GM21526 (cell line): Measurements from ENCODE around the gene RGL1.
"Not testable (repeated sequence)": the region's sequence is repeated elsewhere in the genome, so short reads cannot be mapped to it uniquely, and the experiment has no call there.

Experiments
- ATAC-seq: cut with Tn5 transposase; IDR thresholded peaks from one replicate; pipeline ENCODE4 v1.9.1; 2021; ENCODE audit warnings: moderate library complexity; ENCODE audit not compliant: unreplicated experiment, low FRiP score

The RGL1 gene

DNA sequence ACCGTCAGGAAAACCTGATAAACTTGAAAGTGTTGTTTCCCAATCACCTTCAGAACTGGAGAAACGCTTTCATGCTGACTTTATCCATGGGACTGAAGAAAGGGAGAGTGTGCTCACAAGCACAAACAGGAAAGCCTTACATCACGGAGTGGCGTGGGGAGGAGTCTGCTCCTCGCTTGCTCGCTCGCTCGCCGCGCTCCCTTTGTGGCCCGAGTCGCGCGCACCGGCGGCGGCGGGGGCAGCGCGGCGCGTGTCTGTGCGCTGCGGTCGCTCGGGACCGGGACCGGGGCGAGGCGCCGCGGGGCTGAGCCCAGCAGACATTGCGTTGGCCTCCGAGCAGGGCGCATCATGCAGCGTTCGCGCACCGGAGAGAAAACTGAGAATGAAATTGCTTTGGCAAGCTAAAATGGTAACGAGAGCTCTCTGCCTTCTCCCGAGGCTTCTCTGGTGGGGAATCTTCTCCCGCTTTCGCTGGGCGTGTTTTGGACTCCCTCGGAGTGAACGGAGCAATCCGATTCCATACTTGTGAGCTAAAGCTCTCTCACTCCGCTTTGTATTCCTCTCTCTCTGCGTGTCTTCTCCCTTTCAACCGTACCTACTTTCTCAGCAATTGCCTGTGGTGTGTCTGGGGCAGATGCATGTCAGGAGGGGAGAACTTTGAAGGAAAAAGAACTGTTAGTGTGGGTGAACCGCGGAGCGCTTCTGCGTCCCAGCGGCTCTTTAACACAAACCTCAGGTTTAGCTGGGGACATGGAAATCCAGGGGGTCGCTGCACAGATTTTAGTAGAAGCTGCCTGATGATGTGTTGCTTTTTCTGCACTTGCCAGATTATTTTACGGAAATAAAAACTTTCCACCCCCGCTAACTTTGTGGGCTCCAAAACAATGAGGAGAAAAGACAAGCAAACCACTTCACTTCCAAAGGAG lies at the start of gene RGL1:
TSS of gene RGL1 (plus strand) at position 205 of the 926 bp plus-strand sequence. CDS start at position 383, 178 bp downstream.
- ATAC-seq, result peak; percentile 72

DNA sequence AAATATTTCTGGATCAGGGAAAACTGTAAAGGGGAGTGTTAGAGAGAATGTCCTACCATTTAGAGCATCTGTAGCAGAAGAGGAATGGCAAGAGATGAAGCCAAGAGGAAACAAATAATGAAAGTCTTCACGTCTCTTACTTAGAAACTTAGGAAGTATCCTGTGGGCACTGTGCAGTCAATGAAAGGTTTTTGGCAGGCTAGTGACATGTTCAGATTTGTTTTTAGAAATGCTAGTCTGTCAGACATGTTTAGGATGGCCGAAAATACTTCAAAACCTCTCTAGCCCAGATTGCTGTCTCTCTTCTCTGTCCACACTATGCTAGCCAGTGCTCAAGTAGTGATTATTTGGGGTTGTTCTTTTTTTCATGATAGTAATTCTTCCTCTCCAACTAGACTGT lies 48.6 kb upstream of the RGL1 start:
- ATAC-seq, result no peak

DNA sequence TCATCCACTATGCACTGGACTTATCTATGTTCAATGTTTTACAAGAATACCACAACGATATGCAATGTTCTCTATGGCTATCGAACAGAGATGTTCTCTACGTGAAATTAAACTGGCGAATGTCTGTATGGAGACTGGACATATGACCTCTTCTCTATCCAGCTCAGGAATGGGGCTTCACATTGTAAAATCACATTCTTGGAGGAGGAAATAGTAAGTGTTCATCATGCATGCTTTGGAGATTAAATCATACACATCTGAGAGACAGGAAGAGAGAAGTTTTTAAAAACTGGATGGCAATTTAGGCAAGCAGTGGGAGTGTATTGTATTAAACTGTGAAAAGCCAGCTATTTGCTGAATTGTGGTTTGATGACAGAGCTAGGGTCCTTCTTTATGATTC lies 47.9 kb upstream of the RGL1 start:
- no peak for ATAC-seq

DNA sequence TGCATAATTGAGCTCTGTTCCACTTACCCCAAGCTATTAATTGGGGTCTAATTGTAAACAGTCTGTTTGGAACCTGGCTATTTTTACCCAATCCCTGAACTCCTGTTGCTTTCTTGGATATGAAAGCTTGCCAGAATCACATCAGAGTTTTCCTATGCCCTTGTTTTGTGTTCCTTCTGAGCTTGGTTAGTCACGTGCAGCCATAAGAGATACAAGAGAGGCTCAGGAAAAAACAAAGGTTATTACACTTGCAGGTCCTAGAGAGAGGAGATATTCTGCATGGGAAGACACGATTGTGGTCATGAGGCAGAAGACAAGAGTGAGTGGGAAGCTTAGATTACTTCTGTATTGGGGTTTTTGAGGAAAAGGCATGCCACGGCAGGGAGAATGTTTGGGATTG lies 46.0 kb upstream of the RGL1 start:
- no peak for ATAC-seq

DNA sequence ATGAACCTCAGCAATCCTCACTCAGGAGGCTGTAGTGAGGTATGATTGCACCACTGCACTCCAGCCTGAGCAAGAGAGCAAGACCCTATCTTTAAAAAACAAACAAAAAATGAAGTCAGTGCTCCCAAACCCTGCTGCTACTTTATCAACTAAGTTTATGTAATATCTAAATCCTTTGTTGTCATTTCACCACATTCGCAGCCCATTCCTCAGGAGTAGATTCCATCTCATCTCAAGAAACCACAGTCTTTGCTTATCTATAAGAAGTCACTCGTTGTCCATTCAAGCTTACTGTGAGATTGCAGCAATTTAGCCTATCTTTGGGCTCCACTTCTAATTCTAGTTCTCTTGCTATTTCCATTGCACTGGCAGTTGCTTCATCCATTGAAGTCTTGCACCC lies 44.3 kb upstream of the RGL1 start:
- ATAC-seq, result no peak

DNA sequence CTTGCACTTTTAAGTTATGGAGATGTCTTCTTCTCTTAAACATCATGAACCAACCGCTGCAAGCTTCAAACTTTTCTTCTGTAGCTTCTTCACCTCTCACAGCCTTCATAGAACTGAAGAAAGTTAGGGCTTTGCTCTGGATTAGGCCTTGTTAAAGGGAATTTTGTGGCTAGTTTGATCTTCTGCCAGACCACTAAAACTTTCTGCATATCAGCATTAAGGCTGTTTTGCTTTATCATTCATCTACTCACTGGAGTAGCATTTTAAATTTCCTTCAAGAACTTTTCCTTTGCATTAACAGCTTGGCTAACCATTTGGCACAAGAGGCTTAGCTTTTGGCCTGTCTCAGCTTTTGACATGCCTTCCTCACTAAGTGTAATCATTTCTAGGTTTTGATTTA lies 43.0 kb upstream of the RGL1 start:
- no peak for ATAC-seq

DNA sequence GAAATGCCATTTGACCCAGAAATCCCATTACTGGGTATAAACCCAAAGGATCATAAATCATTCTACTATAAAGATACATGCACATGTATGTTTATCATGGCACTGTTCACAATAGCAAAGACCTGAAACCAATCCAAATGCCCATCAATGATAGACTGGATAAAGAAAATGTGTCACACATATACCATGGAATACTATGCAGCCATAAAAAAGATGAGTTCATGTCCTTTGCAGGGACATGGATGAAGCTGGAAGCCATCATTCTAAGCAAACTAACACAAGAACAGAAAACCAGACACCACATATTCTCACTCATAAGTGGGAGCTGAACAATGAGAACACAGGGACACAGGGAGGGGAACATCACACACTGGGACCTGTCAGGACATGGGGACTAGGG lies 42.1 kb upstream of the RGL1 start:
- ATAC-seq, result not testable (repeated sequence)

DNA sequence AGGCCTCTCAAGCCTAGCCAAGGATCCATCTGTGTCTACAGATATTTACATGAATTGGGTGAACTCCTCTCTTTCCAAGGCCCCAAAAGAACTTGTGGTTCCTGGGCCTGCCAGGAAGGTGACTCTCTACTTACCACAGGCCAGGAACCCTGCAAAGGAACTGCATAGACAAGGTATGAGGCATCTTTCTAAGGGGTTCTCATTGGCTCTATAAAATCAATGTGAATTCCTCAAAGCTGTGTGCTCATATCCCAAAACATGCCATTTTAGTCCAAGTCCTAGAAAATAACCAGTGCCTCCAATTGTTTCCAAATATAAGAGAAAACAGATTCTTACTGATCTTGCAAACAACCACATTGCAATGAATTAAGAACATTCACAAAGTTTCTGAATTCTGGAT lies 39.9 kb upstream of the RGL1 start:
- ATAC-seq, result no peak

DNA sequence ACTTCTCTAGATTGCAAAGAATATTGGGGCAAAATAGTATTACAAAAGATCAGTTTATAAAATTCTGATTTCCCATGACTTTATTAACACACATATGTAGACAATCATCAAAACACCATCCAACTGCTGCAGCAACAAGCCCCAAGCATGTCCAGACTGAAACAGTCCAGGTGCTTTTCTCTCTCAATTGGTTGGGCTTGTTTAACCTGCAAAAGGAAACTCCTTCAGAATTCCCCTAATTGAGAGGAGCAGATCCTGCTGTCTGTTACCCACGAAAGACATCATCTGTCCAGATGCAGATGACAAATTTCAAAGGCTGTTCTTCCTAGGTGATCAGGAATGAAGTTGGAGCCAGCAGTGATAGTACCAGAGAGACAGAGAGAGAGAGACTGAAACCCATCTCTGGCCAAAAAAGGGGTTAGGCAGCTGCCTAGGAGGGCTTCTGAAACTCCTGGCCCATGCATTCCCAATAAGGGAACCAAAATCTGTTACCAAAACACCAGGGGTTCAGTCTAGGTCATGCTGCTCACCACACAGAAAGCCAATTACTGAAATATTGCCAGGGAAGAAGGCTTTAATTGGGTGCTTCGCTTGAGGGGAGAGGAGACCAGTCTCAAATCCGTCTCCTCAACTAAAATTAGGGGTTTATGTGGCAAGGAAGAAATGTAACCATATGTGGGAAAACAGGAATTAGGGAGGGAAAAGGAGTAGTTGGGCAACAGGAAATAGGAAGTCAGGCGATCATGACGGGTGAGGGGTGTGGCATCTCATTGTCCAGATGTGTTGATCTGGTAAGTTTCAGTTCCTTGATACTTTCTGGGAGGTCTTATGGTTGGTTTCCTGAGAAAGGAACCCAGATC lies 34.7 kb upstream of the RGL1 start:
- ATAC-seq, result no peak

DNA sequence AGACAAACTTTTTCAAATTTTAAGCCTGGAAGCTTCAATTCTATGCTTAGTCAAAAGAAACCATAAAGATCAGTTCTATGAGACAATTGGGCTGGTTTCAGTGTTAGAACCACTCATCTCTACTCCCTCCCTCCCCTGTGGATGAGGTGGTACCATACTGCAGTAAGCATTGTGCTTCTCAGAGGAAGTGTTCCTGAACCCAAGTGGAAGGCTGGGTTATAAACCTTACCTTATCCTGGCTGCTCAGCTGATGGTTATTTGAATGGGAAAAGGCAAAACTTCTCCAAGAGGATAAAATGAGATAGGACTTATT lies 34.1 kb upstream of the RGL1 start:
- ATAC-seq, result no peak

DNA sequence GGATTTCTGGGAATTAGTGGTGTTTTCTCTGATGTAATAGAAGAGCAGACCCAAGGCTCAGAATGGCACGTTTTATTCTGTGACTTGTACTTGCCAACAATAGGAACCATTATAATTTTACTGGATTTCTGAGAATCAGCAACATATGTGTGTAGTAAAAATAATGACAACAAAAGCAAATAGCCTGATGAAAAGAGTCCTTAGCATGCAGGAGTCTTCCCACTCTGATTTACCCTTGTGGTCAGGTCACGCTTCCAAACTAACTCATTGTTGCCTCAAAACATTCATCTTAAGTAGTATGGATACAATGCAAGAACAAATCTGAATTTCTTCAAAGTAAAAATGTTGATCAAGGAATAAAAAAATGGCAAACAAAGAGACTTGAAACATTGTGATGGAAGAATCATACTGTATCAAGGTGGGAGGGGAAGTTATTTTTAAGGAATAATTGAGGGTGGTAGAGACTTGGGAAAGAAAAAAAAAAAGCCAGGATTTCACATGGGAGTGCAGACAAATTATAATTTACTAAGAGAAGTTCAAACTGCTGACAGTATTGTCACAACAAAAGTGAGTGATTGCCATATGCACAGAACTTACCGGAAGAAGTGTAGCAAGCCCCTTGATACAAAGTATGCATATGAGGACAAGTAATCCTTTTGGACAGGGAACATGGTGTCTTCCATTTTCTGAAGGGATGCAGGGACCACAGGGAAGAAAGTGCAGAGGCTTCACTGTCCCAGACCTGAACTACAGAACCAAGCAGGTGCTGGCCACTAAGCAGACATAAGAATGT lies 31.2 kb upstream of the RGL1 start:
- no peak for ATAC-seq

DNA sequence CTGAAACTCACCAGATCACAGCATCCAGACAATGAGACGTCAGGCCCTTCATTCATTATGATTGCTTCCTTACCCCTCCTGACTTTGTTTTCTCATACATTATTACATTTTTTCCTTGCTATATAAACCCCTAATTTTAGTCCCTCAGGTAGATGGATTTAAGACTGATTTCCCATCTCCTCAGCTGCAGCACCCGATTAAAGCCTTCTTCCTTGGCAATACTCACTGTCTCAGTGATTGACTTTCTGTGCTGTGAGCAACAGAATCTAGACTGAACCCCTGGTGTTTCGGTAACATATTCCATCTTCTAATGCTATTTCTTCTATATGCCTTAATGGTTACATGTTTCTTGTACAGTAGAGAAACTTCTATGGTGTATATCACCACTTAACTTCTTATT lies 30.0 kb upstream of the RGL1 start:
- no peak for ATAC-seq

DNA sequence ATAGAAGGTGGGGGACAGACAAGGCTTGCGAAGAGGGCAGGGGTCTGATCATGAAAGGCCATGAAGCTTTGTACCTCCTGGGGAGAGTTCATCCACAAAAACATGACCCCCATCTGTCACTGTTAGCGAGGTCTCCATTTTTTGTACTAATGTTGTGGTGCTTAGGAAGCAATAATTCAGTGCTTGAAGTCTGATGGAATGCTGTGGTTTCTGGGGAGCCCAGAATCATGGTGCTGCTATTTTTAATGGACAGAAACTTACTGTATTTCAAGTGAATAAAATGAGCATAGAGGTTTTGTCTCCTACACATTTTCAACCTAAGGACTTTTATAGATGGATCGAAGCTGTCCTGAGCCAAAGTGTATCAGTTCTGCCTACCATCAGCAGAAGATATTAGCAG lies 28.2 kb upstream of the RGL1 start:
- ATAC-seq, result no peak

DNA sequence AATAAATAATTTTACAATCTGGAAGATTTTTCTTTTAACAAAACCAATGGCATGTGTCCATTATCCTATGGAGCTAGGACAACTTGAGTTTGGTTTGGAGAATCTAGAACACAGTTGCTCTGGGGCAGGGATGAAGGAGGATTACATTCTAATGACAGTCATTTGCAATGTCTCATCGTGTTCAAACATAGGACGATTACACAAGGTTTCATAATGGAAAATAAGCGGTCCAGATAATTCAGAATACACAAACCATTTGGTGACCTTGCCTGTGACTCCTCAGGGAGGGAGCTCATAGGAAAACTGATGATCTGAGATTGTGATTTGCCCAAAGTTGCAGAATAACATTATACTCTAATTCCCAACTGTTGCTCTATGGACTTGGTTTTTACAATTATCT lies 27.6 kb upstream of the RGL1 start:
- ATAC-seq, result no peak

DNA sequence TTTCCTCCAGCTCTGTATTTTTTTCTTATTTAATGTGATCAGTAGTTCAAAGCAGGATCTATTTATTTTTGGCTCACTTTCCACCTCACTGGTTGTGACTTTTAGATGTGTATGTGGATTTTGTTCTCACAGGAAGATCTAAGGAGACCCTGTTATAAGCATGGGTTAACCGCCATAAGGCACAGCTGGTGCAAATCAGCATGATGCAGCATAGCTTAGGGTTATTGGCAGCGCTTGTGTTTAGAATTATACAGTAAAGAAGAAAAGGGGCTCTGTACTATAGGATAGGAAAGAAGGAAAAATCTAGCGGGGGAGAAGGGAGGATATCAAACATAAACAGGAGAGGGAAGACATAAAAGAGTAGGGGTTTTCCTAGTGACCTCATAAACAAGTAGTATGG lies 26.9 kb upstream of the RGL1 start:
- no peak for ATAC-seq

DNA sequence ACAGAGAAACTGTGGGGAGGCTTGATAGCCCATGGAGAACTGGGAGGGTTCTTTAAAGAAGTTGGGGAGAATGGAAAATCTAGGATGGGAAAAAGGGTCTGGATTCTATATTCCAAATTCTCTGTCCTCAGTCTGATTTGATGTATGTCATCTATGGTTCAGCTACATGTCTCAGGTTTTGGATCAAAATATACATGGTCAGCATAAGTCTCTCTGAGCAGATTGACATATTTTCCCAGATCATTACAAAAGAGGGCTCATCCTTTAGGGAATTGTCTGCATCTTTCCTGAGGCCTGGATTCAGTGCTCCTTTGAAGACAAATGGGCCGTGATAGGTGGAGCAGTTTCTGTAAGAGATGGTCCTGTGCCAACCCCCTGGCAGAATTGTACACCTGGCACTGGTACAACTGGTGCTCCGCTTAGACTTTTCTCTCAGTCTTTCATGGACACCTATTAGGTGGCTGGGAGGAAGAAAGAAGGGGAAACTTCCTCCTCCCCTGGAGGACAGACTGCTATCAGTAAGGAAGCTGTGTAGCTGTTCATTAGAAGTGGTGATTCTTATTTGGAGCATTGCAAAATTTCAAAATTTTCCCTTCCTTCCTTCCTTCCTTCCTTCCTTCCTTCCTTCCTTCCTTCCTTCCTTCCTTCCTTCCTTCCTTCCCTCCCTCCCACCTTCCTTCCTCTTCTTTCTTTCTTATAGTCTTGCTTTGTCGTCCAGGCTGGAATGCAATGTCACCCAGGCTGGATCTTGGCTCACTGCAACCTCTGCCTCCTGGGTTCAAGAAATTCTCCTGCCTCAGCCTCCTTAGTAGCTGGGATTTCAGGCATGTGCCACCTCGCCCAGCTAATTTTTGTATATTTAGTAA lies 26.1 kb upstream of the RGL1 start:
- ATAC-seq, result no peak

DNA sequence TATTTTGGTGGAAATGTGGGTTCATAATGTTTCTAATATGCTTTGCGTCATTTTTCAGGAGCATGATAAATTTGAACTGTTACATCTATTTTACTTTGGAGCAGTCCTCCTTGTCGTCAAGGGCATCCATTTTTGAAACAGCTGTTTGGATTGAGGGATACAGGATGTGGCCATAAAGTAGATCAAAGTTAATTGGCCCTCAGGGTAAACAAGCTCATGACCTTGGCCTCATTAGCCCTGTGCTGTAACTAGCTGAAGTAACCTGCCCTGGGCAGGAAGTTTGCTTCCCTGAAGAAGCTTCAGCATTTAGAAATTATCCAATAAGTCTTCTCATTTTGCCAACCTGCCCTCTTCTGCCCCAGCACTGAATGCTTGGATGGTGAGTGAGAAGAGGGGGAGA lies 24.8 kb upstream of the RGL1 start:
- ATAC-seq, result no peak

DNA sequence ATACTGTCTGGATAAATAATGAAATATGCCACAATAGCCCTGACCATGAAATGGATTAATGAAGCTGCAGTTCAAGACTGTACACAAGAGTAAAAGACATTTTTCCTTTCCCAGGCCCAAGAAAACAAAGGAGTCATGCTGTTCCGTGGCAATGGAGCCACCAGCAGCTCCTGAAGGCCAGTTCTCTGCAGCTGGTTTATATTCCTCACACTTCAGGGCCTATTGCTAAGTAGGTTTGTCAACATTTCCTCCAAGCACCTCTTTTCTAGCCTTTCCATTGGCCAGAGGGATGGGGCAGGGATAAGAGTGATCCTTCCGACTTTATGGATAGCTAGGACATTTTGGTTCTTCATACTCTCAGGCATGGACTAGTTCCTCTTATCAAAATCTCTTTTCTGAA lies 24.2 kb upstream of the RGL1 start:
- ATAC-seq, result no peak

DNA sequence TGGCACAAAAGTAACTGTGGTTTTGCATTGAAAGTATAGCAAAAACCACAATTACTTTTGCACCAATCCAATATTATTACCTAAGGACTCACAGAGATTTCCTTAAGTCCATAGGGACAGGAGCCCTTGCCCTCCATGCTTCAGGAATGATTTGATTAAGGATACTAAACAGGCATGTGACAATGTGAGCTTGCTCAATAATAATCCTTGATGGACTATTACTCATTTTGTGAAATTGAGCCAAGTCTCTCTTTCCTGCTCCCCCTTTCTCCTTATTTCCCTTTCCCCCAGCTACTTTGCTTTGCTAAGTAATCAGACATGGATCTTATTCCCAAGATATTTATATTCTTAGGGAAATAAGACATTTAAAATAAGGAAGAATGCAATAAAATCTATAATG lies 21.6 kb upstream of the RGL1 start:
- no peak for ATAC-seq
